Ureter (tissue), 1 donor: ENCODE data around the gene TESMIN. TPM values are rescaled to one million over a fixed set of nuclear protein-coding genes. Genes with fewer than 3 reads are reported as not detected.

ENCODE experiments used
- DNase-seq: peaks from one replicate; pipeline ENCODE4 v3.0.0-alpha.2; 2020; ENCODE audit warnings: low spot score
- total RNA-seq: library from RNA; stranded (reverse); gene quantifications from one replicate; pipeline ENCODE4 v1.2.4, GENCODE V29; 2023
- donor health status: DM: yes; HTN: yes; CAD: no.

Gene TESMIN, protein sequence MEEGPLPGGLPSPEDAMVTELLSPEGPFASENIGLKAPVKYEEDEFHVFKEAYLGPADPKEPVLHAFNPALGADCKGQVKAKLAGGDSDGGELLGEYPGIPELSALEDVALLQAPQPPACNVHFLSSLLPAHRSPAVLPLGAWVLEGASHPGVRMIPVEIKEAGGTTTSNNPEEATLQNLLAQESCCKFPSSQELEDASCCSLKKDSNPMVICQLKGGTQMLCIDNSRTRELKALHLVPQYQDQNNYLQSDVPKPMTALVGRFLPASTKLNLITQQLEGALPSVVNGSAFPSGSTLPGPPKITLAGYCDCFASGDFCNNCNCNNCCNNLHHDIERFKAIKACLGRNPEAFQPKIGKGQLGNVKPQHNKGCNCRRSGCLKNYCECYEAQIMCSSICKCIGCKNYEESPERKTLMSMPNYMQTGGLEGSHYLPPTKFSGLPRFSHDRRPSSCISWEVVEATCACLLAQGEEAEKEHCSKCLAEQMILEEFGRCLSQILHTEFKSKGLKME
- 7.7 TPM for total RNA-seq

DNA sequence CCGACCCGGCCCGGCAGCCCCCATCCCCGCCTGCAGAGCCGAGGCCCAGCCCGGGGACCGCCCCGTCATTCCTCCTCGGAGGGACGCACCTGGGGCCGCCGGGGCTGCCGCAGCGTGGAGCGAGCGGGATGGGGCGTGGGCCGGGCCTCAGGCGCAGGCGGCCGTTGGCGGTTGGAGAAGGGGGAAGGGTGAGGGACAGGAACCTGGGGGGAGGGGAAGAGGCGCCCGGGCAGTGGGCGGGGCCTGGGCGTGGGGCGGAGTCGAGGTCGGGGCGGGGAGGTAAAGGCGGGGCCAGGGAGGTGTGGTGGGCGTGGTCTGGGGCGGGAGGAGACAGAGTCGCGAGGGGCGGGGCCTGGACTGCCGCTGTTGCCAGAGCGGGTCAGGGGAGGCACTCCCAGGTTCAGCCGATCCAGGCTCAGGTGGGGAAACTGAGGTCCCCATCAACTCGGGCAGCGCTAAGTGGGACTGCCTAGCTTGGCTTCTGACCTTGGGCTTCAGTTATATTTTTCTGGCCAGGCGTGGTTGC lies at the start of gene TESMIN:
TESMIN (minus strand) TSS at position 190 of the 526 bp plus-strand sequence. CDS start 860 bp downstream, outside the sequence.
- peak; percentile 94 for DNase-seq

GRCh38 chr11:68798221-68798813 lies 47.0 kb upstream of the TESMIN start:
- DNase-seq, result no peak

DNA sequence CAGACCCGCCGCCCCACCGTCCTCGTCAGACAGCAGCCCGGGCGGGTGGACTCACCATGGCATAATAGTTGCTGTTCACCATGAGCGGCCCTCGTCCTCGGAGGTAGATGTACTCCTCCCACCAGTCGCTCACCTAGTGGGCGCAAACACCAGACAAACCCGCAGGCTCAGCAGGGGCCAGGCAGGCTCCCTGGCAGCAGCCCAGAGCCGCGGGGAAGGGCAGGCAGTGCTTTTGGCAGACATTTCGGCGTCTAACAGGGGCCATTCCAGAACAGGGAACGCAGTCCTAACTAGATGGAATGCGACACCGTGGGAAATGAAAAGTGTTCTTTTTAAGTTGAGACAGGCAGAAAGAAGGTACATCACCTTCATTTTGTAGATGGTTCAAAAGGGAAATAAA lies 45.5 kb upstream of the TESMIN start:
- DNase-seq, result no peak

DNA sequence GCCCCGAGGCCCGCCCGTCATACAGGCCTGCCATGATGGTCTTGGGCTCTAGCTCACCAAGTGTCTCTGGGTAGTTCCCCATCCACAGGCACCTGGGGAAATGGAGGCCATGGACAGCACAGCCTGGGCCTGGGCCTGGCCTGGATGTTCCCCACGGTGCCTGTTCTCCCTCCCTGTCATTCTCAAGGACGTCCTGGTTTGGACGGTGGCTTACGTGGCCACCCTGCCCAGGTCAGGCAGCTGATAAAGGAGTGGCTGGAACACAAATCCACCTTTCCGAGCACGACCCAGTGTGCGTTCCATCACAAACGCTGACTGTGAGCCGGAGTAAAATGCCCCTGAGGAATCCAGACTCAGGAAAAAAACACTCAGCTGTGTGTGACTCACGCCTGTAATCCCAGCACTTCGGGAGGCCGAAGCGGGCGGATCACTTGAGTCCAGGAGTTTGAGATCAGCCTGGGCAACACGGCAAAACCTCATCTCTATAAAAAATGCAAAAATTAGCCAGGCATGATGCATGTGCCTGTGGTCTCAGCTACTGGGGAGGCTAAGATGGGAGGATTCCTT lies 41.2 kb upstream of the TESMIN start:
- DNase-seq, result no peak

- DNase-seq, result no peak
Observed at GRCh38 chr11:68784653-68785052, 33.3 kb upstream of the TESMIN start.

- DNase-seq, result no peak
Observed at GRCh38 chr11:68783216-68783821, 32.0 kb upstream of the TESMIN start.

GRCh38 chr11:68782711-68783110 lies 31.4 kb upstream of the TESMIN start:
- no peak for DNase-seq

- DNase-seq, result no peak
Observed at GRCh38 chr11:68780829-68781228, 29.5 kb upstream of the TESMIN start.

GRCh38 chr11:68778205-68778604 lies 26.9 kb upstream of the TESMIN start:
- no peak for DNase-seq

DNA sequence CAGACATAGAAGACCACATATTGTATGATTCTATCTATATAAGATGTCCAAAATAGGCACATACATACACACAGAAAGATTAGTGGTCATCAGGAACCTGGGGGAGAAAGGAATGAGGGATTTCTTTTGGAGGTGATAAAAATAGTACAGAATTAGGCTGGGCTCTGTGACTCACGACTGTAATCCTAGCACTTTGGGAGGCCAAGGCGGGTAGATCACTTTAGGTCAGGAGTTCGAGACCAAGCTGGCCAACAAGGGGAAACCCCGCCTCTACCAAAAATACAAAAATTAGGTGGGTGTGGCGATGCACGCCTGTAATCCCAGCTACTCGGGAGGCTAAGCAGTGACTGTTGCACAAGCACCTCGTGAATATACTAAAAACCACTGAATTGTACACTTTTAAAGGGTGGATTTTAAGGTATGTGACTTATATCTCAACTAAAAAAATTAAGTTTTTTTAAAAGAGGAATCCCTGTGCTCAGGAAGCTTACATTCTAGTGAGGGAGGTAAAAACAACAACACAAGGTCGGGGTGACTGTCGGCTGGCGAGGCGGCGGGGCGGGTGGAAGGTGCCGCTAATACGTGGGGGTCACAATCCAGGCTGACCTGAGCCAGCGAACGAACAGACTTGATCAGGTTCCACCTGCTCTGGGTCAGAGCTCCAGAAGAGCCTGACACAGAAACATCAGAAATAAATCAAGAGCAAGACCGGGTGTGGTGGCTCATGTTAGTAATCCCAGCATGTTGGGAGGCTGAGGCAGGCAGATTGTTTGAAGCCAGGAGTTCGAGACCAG lies 25.3 kb upstream of the TESMIN start:
- no peak for DNase-seq

DNA sequence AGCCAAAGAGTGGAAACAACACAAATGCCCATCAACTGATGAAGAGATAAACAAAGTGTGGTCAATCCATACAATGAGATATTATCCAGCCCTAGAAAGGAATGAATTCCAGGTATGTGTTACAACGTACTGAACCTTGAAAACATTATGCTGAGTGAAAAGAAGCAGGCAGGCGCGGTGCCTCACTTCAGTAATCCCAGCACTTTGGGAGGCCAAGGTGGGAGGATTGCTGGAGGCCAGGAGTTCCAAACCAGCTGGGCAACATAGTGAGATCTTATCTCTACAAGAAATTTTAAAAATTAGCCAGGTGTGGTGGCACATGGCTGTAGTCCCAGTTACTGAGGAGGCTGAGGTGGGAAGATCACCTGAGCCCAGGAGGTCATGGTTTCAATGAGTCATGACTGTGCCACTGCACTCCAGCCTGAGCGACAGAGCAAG lies 24.6 kb upstream of the TESMIN start:
- DNase-seq, result no peak

DNA sequence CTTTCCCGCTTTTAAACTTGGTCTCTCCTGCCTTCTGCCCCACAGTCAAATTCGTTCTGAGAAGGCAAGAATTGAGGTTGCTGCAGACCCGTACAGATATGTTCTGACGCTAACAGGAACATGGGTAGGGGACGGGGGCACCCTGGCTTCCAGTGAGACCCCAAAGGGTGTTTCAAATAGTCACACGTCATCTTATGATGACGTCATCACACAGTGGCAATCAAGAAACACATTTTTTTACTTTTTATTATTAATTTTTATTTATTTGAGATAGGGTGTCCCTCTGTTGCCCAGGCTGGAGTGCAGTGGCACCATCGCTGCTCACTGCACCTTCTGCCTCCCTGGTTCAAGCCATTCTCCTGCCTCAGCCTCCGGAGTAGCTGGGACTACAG lies 22.9 kb upstream of the TESMIN start:
- no peak for DNase-seq

- DNase-seq, result no peak
Observed at GRCh38 chr11:68773521-68774193, 22.3 kb upstream of the TESMIN start.

DNA sequence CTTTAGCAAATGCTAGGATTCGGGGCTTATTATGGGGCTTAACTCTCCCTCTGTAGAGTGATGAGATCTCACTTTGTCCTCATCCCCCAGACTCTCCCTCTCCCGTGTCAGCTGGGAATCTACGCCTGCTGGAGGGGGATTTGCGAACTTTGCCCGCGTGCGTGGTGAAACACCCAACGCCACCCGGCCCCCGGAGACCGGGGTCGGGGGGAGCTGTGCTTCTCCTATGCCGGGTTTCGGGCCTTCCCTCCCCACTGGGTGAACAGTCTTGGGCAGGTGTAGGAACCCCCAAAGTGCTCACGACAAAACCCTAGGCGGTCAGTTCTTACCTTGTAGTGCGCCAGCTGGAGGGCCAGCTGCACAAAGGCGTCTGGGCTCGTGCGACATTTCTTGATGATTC lies 21.6 kb upstream of the TESMIN start:
- no peak for DNase-seq

DNA sequence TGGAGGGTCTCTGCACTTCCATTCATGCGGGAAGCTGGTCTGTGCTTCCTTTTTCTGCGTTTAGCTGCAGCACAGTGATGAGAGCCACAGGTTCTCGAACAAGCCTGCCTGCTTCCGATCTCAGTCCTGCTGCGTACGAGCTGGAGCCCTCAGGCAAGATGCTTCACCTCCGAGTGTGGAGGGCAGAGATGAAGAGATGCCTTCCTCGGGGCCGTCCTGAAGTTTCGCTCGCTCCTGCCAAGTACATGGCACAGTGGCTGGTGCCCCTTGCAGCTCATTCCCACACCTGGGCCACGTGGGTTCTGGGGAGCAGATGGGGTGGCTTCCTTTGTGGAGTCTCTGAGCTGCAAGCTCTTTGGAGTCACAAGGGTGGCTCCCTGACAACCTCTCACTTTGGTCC lies 19.5 kb upstream of the TESMIN start:
- DNase-seq, result no peak

DNA sequence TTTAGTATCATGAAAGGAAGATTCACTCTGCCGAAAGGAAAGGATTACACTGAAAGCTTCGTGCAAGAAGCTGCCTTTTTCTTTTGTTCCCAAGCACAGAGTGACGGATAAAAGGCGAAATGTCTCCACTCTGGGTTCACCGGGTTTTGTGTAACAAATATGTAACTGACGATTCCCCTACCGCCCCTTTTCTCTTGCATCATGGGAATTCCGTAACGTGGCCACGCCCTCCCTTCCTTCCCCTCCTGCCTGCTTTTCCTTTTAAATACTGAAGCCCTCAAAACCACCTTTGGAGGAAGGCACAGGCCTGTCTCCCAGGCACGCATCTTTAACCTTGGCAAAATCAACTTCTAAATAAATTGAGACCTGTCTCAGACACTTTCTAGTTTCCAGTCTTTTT lies 16.4 kb upstream of the TESMIN start:
- DNase-seq, result no peak

- no peak for DNase-seq
Observed at GRCh38 chr11:68766786-68767185, 15.5 kb upstream of the TESMIN start.

GRCh38 chr11:68764746-68765145 lies 13.4 kb upstream of the TESMIN start:
- DNase-seq, result no peak

DNA sequence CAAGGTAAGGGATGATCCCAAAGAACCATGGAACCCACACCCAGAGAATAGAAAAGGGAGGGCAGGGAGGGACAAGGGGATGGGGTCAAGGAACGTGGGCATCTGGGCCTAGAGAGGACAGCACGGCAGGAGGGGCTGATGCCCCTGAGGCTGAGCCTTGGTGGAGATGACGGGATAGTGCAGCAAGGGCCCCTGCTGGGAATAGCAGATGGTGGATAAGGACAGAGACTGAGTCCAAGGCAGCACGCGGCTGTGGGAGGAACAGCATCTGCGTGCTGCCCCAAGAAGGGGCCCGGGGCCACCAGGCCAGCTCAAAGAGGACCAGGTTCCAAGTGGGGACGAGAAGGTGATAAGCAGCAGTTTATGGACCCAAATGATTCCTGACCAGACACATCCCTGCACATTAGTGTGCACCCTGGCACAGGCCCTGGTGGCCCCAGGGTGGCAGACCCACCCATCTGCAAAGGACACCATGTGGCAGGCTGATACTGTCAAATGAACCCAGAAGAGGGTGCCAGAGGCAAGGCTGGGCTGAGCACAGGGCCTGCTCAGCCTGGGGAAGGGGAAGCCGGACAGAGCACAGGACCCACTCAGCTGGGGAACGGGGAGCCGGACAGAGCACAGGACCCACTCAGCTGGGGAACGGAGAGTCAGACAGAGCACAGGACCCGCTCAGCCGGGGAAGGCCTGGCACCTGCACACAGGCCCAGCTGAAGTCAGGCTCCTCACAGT lies 12.8 kb upstream of the TESMIN start:
- DNase-seq, result no peak

DNA sequence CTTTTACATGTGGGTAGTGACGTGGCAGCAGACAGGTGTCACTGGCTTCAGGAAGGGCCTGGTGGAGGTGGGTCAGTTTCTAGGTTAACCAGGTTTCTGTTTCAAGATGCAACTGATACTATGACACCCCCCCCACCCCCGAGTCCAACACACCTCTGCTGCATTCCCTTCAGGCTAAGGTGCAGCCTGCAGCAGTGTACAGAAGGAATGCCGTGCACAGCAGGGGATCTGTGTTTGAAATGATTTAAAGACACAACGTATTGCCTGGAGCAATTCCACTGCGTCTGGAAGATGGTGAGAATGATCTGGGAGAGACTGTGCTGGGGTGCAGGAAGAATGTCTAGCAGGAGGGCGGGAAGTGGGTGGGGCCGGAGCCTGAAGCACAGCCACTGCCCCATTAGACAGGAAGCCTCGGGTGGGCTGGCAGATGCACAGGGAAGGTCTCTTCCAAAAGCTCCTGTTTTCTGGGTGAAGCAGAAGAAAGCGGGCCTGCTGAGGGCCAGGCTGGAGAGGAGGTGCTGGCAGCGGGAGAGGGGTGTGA lies 11.9 kb upstream of the TESMIN start:
- DNase-seq, result no peak
